ENCODE measurements around the gene ANKMY2.

GRCh38 chr7:16677978-16678494, 32.5 kb upstream of the ANKMY2 start:
- no peak for TF ChIP-seq TAF1 (IDR thresholded peaks at IDR 0.05; ENCODE audit: borderline replicate concordance, low read depth, low read length)
- TF ChIP-seq POLR2A (IDR thresholded peaks at IDR 0.05; ENCODE audit: low read depth, low read length): no peak
